ENCODE measurements around the gene FAM229A. TPM values are rescaled to one million over a fixed set of nuclear protein-coding genes. Genes with fewer than 3 reads are reported as not detected.

Gene FAM229A
- total RNA-seq, 4 donors from 2014 or later: 1.4 to 7.1 (median 3.2) TPM

DNA sequence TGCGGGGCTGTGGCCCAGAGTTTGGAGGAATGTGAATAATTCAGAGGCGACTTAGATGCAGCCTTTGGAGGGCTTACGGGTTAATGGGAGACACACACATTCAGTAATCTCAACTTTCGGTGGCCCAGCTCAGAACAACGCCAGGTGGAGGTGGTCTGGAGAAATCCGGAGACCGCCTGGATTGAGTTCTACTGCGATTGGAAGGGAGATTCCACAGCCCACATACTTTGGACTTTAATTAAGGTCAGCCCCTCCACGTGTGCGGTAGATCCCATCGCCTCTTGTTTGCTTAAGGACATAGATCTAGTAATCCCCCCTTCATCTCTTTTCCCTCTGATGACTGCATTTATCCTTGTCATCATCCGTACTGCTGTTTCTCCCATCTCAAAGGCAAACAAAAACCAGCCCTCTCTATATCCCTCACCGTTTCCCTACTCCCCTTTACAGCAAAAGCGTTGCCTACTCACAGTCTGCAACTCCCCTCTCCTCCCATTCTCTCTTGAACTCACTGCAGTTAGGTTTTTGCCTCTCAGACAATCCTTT lies 32.7 kb upstream of the FAM229A start:
- Histone ChIP-seq H3K4me3 (peak overlapping the region; percentile 79 to 97 (median 82)), H3K27ac (peak overlapping the region; percentile 95 to 98 (median 97)), H3K36me3 (peaks cover 7 to 31% (median 10%) of the 10 kb centered on the region in 3 donors), H3K9me3 (no peaks in the 10 kb centered on the region), H3K27me3 (no peaks in the 10 kb centered on the region), H3K4me1 (peaks cover 0 to 48% (median 31%) of the 10 kb centered on the region in 3 donors)
- TF ChIP-seq, protein P1, sequence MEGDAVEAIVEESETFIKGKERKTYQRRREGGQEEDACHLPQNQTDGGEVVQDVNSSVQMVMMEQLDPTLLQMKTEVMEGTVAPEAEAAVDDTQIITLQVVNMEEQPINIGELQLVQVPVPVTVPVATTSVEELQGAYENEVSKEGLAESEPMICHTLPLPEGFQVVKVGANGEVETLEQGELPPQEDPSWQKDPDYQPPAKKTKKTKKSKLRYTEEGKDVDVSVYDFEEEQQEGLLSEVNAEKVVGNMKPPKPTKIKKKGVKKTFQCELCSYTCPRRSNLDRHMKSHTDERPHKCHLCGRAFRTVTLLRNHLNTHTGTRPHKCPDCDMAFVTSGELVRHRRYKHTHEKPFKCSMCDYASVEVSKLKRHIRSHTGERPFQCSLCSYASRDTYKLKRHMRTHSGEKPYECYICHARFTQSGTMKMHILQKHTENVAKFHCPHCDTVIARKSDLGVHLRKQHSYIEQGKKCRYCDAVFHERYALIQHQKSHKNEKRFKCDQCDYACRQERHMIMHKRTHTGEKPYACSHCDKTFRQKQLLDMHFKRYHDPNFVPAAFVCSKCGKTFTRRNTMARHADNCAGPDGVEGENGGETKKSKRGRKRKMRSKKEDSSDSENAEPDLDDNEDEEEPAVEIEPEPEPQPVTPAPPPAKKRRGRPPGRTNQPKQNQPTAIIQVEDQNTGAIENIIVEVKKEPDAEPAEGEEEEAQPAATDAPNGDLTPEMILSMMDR (IDR thresholded peaks at IDR 0.05): no peak
- no peak for TF ChIP-seq POLR2A (IDR thresholded peaks at IDR 0.05)
- intact Hi-C loops (cut with DNase I): no loop called here
- 1 to 2% methylated on average over 13 to 14 of the region's 14 CpGs for WGBS, 2 donors
- no peak for DNase-seq

DNA sequence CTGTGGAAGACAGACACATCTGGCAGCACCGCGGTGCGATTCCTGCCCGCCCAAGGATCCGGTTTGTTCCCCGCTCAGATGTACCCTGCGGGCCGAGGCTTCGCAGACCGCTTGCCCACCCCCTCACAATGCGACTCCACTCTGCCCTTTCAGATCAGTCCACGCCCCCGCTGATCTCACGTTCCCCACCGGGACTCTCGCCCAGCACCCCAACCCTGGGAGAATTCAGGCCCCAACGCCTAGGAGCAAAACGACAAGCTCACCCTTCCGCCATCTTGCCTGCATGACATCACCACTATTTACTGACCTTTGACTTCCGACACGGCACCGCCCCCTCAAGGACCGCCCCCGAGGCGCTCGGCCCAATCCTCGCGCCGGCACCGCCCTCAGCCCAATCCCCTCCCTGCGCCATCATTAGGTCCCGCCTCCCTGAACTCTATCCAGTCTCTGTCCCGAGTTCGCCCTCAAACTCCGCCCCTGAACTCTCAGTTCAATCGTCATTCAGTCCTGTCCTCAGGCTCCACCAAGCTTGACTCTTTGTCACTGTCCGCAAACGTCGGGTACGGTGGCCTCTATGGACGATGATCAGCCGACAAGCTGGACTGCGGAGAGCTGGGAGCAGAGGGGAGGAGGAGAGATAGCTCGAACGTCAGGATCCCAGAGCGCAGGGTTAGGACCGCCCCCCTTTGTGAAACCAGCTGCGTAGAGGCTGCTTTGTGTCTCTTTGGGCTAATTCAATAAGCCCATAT lies 32.0 kb upstream of the FAM229A start, which contains the start of gene BSDC1:
Gene BSDC1 (minus strand): TSS at position 301 of the 749 bp plus-strand sequence. CDS start 27 bp downstream, at position 274.
- intact Hi-C loops (cut with DNase I): no loop called here
- H3K36me3 ChIP-seq: peaks cover 9 to 38% (median 13%) of the 10 kb centered on the region in 3 donors
- peaks cover 0 to 48% (median 31%) of the 10 kb centered on the region in 3 donors for H3K4me1 ChIP-seq
- TF ChIP-seq POLR2A (IDR thresholded peaks at IDR 0.05): peak in 3 of 4 donors; percentile 80 to 94 (median 91)
- TF ChIP-seq, protein P1 (IDR thresholded peaks at IDR 0.05): peak in 2 of 6 experiments; percentile 4 to 12
- peak; percentile 95 for DNase-seq
- WGBS, 2 donors: 0% methylated on average over 14 to 24 of the region's 48 CpGs
- no peaks in the 10 kb centered on the region for H3K27me3 ChIP-seq
- peak within 1 kb of the TSS; percentile 79 to 97 (median 82) for H3K4me3 ChIP-seq
- H3K27ac ChIP-seq: peak within 1 kb of the TSS; percentile 95 to 98 (median 97)
- H3K9me3 ChIP-seq: no peaks in the 10 kb centered on the region

DNA sequence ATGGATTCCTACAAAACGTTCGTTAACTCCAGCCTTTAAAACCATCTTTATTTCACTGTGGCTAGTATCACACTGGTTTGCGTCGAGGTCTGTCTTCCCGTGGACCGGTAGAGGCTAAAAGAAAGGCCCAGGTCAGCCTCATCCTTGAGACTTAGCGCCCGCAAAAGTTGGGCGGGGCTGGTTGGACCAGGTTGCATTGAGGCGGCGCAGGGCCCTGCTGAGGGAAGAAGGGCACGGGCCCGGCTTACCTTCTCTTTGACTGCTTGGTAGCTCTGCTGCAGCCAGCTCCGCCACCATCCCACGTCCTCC lies 31.5 kb upstream of the FAM229A start:
- intact Hi-C loops (cut with DNase I): no loop called here
- H3K9me3 ChIP-seq: no peaks in the 10 kb centered on the region
- peak overlapping the region; percentile 95 to 98 (median 97) for H3K27ac ChIP-seq
- no peaks in the 10 kb centered on the region for H3K27me3 ChIP-seq
- DNase-seq: no peak
- 0 to 15% methylated on average over 2 to 9 of the region's 15 CpGs for WGBS, 2 donors
- peaks cover 13 to 43% (median 14%) of the 10 kb centered on the region in 3 donors for H3K36me3 ChIP-seq
- TF ChIP-seq, protein P1 (IDR thresholded peaks at IDR 0.05): no peak
- TF ChIP-seq POLR2A (IDR thresholded peaks at IDR 0.05): no peak
- peak overlapping the region; percentile 79 to 97 (median 82) for H3K4me3 ChIP-seq
- peaks cover 0 to 48% (median 31%) of the 10 kb centered on the region in 3 donors for H3K4me1 ChIP-seq

DNA sequence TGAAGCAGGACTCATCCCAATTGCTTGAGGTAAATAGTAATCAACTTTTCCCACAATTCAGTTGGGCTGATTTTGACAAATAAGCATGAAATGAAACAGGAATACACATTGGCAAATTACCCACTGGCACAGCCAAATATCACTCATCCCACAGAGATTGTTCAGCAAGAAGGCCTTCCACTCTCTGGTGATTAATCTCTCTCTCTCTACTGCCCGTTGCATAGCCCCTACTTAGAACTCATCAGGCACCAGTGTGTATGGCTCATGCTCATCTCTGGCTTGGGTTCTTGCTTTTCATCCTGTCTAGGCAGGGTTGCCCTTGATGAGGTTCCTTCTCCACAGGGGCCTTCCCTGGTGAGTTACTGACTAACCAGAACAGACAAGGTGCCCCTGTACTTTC lies 30.9 kb upstream of the FAM229A start:
- H3K27ac ChIP-seq: peak overlapping the region in 2 of 4 donors; percentile 98
- 56 to 60% methylated on average over 1 of the region's 1 CpG for WGBS, 2 donors
- H3K4me3 ChIP-seq: peak overlapping the region in 3 of 4 donors; percentile 80 to 97 (median 83)
- peaks cover 0 to 48% (median 31%) of the 10 kb centered on the region in 3 donors for H3K4me1 ChIP-seq
- DNase-seq: no peak
- no peak for TF ChIP-seq POLR2A (IDR thresholded peaks at IDR 0.05)
- TF ChIP-seq, protein P1 (IDR thresholded peaks at IDR 0.05): no peak
- no peaks in the 10 kb centered on the region for H3K9me3 ChIP-seq
- peaks cover 13 to 49% (median 17%) of the 10 kb centered on the region in 3 donors for H3K36me3 ChIP-seq
- intact Hi-C loops (cut with DNase I): no loop called here
- H3K27me3 ChIP-seq: no peaks in the 10 kb centered on the region

DNA sequence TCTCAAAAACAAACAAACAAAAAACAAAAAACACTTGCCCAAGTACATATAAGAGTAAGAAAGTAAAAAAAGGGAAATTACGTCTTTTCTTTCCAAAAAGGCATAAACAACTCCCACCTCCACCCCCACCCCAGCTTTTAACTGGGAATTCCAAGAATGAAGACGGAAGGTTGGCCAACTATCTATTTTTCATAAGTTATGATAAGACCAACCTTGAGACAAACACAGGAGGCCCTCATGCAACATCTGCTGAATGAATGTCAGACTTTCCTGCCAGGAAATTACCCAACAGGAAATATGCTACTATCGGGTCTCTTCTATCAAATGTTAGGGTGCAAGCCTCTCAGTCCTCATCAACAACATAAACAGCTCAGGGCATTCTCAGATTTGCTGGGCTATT lies 30.0 kb upstream of the FAM229A start:
- H3K27ac ChIP-seq: no peak overlapping the region

More for the DNA sequence above, 30.0 kb upstream of the FAM229A start:
- DNase-seq: no peak
- no peak overlapping the region for H3K4me3 ChIP-seq
- TF ChIP-seq, protein P1 (IDR thresholded peaks at IDR 0.05): no peak
- TF ChIP-seq POLR2A (IDR thresholded peaks at IDR 0.05): no peak
- H3K36me3 ChIP-seq: peaks cover 13 to 58% (median 20%) of the 10 kb centered on the region in 3 donors
- no peaks in the 10 kb centered on the region for H3K27me3 ChIP-seq
- H3K9me3 ChIP-seq: no peaks in the 10 kb centered on the region
- H3K4me1 ChIP-seq: peaks cover 0 to 48% (median 31%) of the 10 kb centered on the region in 3 donors
- 61 to 68% methylated on average over 3 of the region's 3 CpGs for WGBS, 2 donors
- intact Hi-C loops (cut with DNase I): no loop called here

Data from esophagus squamous epithelium (tissue), 5 donors.